SK-N-MC (cell line): ENCODE results near the gene RNPS1.

Source experiments
- DNase-seq: peaks from one replicate; pipeline ENCODE4 v3.0.0-alpha.2; 2011; ENCODE audit warnings: low read depth, low spot score
- H3K27ac ChIP-seq: fragments of 200-600 bp; sonication (generic); 2 replicates; pipeline ENCODE4 v1.5.1; 2016; ENCODE audit warnings: mixed run types
- H3K36me3 ChIP-seq: fragments of 200-600 bp; sonication (generic); 2 replicates; pipeline ENCODE4 v1.6.1; 2017; ENCODE audit warnings: antibody characterized with exemption, low read length, mixed read lengths; ENCODE audit not compliant: insufficient read depth
- H3K4me3 ChIP-seq: fragments of 200-600 bp; sonication (generic); 2 replicates; pipeline ENCODE4 v1.5.1; 2016
- H3K9ac ChIP-seq: fragments of 200-600 bp; sonication (generic); 2 replicates; pipeline ENCODE4 v1.8.0; 2017; ENCODE audit warnings: mixed run types, mixed read lengths; ENCODE audit not compliant: insufficient read length
- H3K9me3 ChIP-seq: fragments of 200-600 bp; sonication (generic); 2 replicates; pipeline ENCODE4 v1.6.1; 2017; ENCODE audit warnings: low read depth, mild to moderate bottlenecking, antibody characterized with exemption, low read length, moderate library complexity, mixed read lengths
- EZH2 ChIP-seq: fragments of 200-600 bp; sonication (generic); IDR thresholded peaks from one replicate; pipeline ENCODE4 v1.6.1; 2017; ENCODE audit warnings: antibody characterized with exemption
- FOXP2 ChIP-seq: optimal IDR thresholded peaks from 2 replicates; pipeline ENCODE3; 2011; ENCODE audit warnings: mild to moderate bottlenecking, moderate library complexity; ENCODE audit not compliant: insufficient read depth; ENCODE audit errors: extremely low read length, control extremely low read depth
- POLR2AphosphoS5 ChIP-seq: IDR thresholded peaks from 2 replicates; pipeline ENCODE4 v1.6.1; 2012; ENCODE audit warnings: mild to moderate bottlenecking, low read depth, low read length, borderline replicate concordance

The RNPS1 gene

GRCh38 chr16:2235695-2236336 is 32.1 kb downstream of the RNPS1 start:
- Histone ChIP-seq H3K27ac (no peak overlapping the region), H3K36me3 (peaks cover 3% of the 10 kb centered on the region; the same call in 1 of the 2 replicates), H3K9ac (no peak overlapping the region)

GRCh38 chr16:2235234-2235651 is 32.7 kb downstream of the RNPS1 start:
- Histone ChIP-seq H3K9me3 (no peaks in the 10 kb centered on the region), H3K4me3 (no peak overlapping the region), H3K36me3 (peaks cover 3% of the 10 kb centered on the region; the same call in 1 of the 2 replicates), H3K27ac (no peak overlapping the region), H3K9ac (no peak overlapping the region)
- no peak for DNase-seq
- no peak for TF ChIP-seq POLR2AphosphoS5
- TF ChIP-seq EZH2: no peak
- TF ChIP-seq FOXP2: no peak

More at GRCh38 chr16:2235695-2236336, 32.1 kb downstream of the RNPS1 start:
- DNase-seq: no peak
- TF ChIP-seq POLR2AphosphoS5 (0 out of 2 replicates have a peak, but pooled peaks have one; percentile 15), EZH2 (no peak), FOXP2 (no peak)
- Histone ChIP-seq H3K4me3 (no peak overlapping the region), H3K9me3 (no peaks in the 10 kb centered on the region)

DNA sequence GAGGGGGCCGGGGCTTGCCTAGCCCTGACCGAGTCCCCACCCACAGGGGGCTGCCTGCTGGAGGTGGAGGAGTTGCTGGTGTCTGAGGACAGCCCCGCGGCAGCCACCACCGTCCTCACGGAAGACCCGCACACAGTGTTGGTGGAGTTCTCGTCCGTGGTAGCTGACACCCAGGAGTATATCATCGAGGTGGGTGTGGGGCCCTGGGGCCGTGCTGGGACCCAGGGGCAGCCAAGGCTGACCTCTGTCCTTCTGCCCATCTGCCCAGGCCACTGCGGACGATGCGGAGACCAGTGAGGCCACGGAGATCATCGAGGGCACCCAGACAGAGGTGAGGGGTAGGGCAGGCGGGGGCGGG is 33.1 kb downstream of the RNPS1 start:
- H3K9me3 ChIP-seq: no peaks in the 10 kb centered on the region
- TF ChIP-seq EZH2 (no peak), FOXP2 (no peak), POLR2AphosphoS5 (no peak)
- DNase-seq: no peak
- H3K36me3 ChIP-seq: peaks cover 3% of the 10 kb centered on the region; the same call in 1 of the 2 replicates
- no peak overlapping the region for H3K9ac ChIP-seq
- H3K4me3 ChIP-seq: no peak overlapping the region
- H3K27ac ChIP-seq: no peak overlapping the region

DNA sequence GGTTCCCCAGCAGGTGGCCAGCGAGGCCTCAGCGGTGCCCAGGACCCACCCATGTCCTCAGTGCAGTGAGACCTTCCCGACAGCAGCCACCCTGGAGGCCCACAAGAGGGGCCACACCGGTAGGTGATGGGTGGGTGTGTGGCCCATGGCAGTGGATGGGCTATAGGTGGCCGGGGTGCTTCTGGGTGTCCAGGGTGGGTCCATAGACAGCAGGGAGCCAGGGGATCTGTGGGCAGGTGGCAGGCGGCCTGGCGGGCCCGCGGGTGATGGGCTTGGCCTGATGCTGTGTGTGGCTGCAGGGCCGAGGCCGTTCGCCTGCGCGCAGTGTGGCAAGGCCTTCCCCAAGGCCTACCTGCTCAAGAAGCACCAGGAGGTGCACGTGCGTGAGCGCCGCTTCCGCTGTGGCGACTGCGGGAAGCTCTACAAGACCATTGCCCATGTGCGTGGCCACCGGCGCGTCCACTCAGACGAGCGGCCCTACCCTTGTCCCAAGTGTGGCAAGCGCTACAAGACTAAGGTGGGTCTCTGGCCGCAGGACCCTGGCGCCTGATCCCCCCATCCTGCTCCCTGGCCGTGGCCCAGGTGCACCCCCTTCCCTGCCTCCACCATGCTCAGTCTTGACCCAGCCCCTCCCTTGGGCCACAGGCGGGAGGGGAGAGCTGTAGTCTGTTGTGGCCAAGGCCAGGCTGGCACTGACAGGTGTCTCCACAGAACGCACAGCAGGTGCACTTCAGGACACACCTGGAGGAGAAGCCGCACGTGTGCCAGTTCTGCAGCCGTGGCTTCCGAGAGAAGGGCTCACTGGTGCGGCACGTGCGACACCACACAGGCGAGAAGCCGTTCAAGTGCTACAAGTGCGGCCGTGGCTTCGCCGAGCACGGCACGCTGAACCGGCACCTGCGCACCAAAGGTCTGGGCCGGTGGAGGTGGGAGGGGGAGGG is 33.8 kb downstream of the RNPS1 start:
- Histone ChIP-seq H3K27ac (no peak overlapping the region), H3K36me3 (peaks cover 8% of the 10 kb centered on the region; the same call in 1 of the 2 replicates)
- TF ChIP-seq POLR2AphosphoS5 (no peak; the same call in 1 of the 2 replicates), EZH2 (no peak), FOXP2 (no peak)

DNA sequence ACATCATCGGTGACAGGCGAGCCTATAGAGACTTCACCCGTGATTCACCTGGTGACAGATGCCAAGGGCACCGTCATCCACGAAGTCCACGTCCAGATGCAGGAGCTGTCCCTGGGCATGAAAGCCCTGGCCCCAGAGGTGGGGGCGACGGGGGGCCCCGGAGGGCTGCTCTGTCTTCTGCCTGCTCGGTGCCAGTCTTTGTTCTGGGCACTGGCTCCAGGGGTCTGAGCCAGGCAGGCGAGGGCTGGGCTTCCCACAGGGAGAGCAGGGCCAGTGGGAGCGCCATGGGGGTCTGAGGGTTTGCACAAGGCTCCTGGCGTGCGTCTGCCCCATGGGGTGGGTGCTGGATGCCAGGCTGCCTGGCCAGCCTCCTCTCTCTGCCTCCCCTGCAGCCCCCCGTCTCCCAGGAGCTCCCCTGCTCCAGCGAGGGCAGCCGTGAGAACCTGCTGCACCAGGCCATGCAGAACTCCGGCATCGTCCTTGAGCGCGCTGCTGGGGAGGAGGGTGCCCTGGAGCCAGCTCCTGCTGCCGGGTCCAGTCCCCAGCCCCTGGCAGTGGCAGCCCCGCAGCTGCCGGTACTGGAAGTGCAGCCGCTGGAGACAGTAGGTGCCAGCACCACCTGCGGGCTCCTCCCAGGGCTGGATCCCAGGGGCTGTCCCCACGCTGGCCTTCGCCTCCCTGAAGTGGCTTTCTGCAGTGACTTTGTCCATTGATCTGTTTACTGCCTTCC is 34.7 kb downstream of the RNPS1 start:
- peaks cover 13% of the 10 kb centered on the region; the same call in 1 of the 2 replicates for H3K36me3 ChIP-seq
- H3K9me3 ChIP-seq: no peaks in the 10 kb centered on the region
- TF ChIP-seq EZH2: no peak

More for the DNA sequence above, 33.8 kb downstream of the RNPS1 start:
- no peak overlapping the region for H3K4me3 ChIP-seq
- DNase-seq: no peak
- H3K9ac ChIP-seq: no peak overlapping the region
- no peaks in the 10 kb centered on the region for H3K9me3 ChIP-seq

GRCh38 chr16:2232094-2232990 is 35.6 kb downstream of the RNPS1 start:
- DNase-seq: no peak
- peaks cover 13% of the 10 kb centered on the region; the same call in 1 of the 2 replicates for H3K36me3 ChIP-seq
- H3K9me3 ChIP-seq: no peaks in the 10 kb centered on the region

More for the DNA sequence above, 34.7 kb downstream of the RNPS1 start:
- Histone ChIP-seq H3K27ac (no peak overlapping the region), H3K9ac (no peak overlapping the region), H3K4me3 (no peak overlapping the region)
- no peak for DNase-seq

DNA sequence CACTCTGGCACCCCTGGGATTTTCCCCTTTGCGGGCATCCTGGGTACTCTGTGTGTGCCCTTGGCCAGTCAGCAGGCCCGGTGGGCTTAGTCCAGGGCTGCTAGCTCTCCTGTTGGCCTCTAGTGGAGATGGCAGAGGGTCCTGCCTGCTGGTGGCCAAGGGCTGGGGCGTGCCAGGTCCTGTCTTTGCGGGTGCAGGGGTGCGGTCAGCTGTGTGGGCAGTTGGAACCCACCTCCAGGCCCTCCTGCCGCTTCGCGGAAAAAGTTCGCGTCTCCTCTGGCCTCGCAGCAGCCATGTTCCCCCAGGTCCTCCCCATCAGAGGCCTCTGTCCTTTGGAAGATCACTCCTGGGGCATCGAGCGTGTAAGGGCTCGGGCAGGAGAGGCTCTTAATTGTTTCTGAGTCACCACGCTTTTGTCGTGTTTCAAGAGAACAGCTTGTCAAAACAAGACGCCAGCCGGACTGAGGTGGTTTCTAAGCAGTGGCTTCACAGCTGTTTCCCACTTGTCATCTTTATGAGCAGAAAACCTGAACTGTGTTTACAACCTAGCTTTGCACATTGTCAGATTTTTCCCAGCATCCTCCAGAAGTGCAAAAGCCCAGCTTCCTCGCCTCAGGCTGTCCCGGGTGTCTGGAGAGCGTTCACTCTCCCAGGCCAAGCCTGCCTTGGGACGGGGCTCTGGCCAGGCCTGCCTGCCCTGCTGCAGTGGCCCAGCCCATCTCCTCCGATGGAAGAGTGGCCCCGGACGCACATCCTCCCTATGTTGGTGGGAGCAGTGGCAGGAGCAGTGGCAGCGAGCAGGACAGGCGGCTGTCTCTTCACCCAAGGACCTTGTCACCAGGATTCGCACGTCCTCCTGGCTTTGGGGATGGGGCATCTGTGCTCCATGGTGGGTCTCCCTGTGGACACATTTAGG is 36.7 kb downstream of the RNPS1 start:
- no peak overlapping the region for H3K27ac ChIP-seq
- TF ChIP-seq FOXP2 (no peak), POLR2AphosphoS5 (no peak), EZH2 (no peak)
- H3K9me3 ChIP-seq: no peaks in the 10 kb centered on the region
- H3K9ac ChIP-seq: no peak overlapping the region
- no peak for DNase-seq
- peaks cover 13% of the 10 kb centered on the region; the same call in 1 of the 2 replicates for H3K36me3 ChIP-seq
- H3K4me3 ChIP-seq: no peak overlapping the region

More at GRCh38 chr16:2232094-2232990, 35.6 kb downstream of the RNPS1 start:
- no peak overlapping the region for H3K4me3 ChIP-seq
- no peak overlapping the region for H3K9ac ChIP-seq
- TF ChIP-seq POLR2AphosphoS5: no peak
- TF ChIP-seq EZH2: no peak
- TF ChIP-seq FOXP2: no peak
- H3K27ac ChIP-seq: no peak overlapping the region
